ENCODE data around the gene LDHAL6B.

Gene LDHAL6B

GRCh38 chr15:59236394-59236793 is 29.8 kb downstream of the LDHAL6B start:
- TF ChIP-seq CTCF (conservative IDR thresholded peaks at IDR 0.05; ENCODE audit: control insufficient read depth, insufficient read depth, low read depth, low read length), result no peak
- no peak for DNase-seq (ENCODE audit: low read depth)
- no peak overlapping the region for H3K4me3 ChIP-seq (ENCODE audit: control insufficient read depth, low read depth, low read length)

- no peak for DNase-seq (ENCODE audit: low read depth)
- H3K4me3 ChIP-seq (ENCODE audit: control insufficient read depth, low read depth, low read length), result no peak overlapping the region
- TF ChIP-seq CTCF (conservative IDR thresholded peaks at IDR 0.05; ENCODE audit: control insufficient read depth, insufficient read depth, low read depth, low read length), result no peak
Observed at GRCh38 chr15:59237119-59237855, 30.6 kb downstream of the LDHAL6B start.

GRCh38 chr15:59237924-59238331 is 31.3 kb downstream of the LDHAL6B start:
- no peak for TF ChIP-seq CTCF (conservative IDR thresholded peaks at IDR 0.05; ENCODE audit: control insufficient read depth, insufficient read depth, low read depth, low read length)
- no peak overlapping the region for H3K4me3 ChIP-seq (ENCODE audit: control insufficient read depth, low read depth, low read length)
- DNase-seq (ENCODE audit: low read depth), result peak; percentile 42

- H3K4me3 ChIP-seq (ENCODE audit: control insufficient read depth, low read depth, low read length), result no peak overlapping the region
- TF ChIP-seq CTCF (conservative IDR thresholded peaks at IDR 0.05; ENCODE audit: control insufficient read depth, insufficient read depth, low read depth, low read length), result no peak
- no peak for DNase-seq (ENCODE audit: low read depth)
Observed at GRCh38 chr15:59240036-59240435, 33.4 kb downstream of the LDHAL6B start.

- no peak overlapping the region for H3K4me3 ChIP-seq (ENCODE audit: control insufficient read depth, low read depth, low read length)
- no peak for DNase-seq (ENCODE audit: low read depth)
- no peak for TF ChIP-seq CTCF (conservative IDR thresholded peaks at IDR 0.05; ENCODE audit: control insufficient read depth, insufficient read depth, low read depth, low read length)
Observed at GRCh38 chr15:59242649-59243048, 36.0 kb downstream of the LDHAL6B start.

- H3K4me3 ChIP-seq (ENCODE audit: control insufficient read depth, low read depth, low read length), result no peak overlapping the region
- DNase-seq (ENCODE audit: low read depth), result peak; percentile 43
- no peak for TF ChIP-seq CTCF (conservative IDR thresholded peaks at IDR 0.05; ENCODE audit: control insufficient read depth, insufficient read depth, low read depth, low read length)
Observed at GRCh38 chr15:59243622-59244021, 37.0 kb downstream of the LDHAL6B start.

Measured in fibroblast of mammary gland (primary cell).